Measurements from ENCODE around the gene CELSR3. TPM values are rescaled to one million over a fixed set of nuclear protein-coding genes. Genes with fewer than 3 reads are reported as not detected.

Gene CELSR3
- total RNA-seq, 1 donor from 2014 or later, result 1.2 TPM

GRCh38 chr3:48594417-48595049, 68.2 kb downstream of the CELSR3 start:
- Histone ChIP-seq H3K27ac (no peak overlapping the region), H3K4me1 (peaks cover 3% of the 10 kb centered on the region), H3K36me3 (peaks cover 15% of the 10 kb centered on the region), H3K9me3 (no peaks in the 10 kb centered on the region), H3K27me3 (peaks cover 13% of the 10 kb centered on the region), H3K4me3 (no peak overlapping the region)
- ATAC-seq, result no peak
- intact Hi-C loops (cut with DNase I), result no loop called here
- no peak for DNase-seq
- TF ChIP-seq, protein P1, sequence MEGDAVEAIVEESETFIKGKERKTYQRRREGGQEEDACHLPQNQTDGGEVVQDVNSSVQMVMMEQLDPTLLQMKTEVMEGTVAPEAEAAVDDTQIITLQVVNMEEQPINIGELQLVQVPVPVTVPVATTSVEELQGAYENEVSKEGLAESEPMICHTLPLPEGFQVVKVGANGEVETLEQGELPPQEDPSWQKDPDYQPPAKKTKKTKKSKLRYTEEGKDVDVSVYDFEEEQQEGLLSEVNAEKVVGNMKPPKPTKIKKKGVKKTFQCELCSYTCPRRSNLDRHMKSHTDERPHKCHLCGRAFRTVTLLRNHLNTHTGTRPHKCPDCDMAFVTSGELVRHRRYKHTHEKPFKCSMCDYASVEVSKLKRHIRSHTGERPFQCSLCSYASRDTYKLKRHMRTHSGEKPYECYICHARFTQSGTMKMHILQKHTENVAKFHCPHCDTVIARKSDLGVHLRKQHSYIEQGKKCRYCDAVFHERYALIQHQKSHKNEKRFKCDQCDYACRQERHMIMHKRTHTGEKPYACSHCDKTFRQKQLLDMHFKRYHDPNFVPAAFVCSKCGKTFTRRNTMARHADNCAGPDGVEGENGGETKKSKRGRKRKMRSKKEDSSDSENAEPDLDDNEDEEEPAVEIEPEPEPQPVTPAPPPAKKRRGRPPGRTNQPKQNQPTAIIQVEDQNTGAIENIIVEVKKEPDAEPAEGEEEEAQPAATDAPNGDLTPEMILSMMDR (IDR thresholded peaks at IDR 0.05), result no peak

GRCh38 chr3:48593337-48593736, 69.3 kb downstream of the CELSR3 start:
- Histone ChIP-seq H3K9me3 (no peaks in the 10 kb centered on the region), H3K27ac (no peak overlapping the region), H3K27me3 (peaks cover 13% of the 10 kb centered on the region), H3K4me3 (no peak overlapping the region), H3K36me3 (peaks cover 3% of the 10 kb centered on the region), H3K4me1 (peaks cover 3% of the 10 kb centered on the region)
- intact Hi-C loops (cut with DNase I), result no loop called here
- no peak for DNase-seq
- ATAC-seq, result no peak
- TF ChIP-seq, protein P1 (IDR thresholded peaks at IDR 0.05), result no peak

- Histone ChIP-seq H3K9me3 (no peaks in the 10 kb centered on the region), H3K4me1 (peaks cover 3% of the 10 kb centered on the region), H3K27ac (no peak overlapping the region), H3K36me3 (no peaks in the 10 kb centered on the region), H3K4me3 (no peak overlapping the region), H3K27me3 (peaks cover 13% of the 10 kb centered on the region)
- DNase-seq (no peak), ATAC-seq (no peak)
- TF ChIP-seq, protein P1 (IDR thresholded peaks at IDR 0.05), result no peak
- intact Hi-C loops (cut with DNase I), result no loop called here
Observed at GRCh38 chr3:48592519-48593087, 70.1 kb downstream of the CELSR3 start.

GRCh38 chr3:48591886-48592518, 70.7 kb downstream of the CELSR3 start:
- Histone ChIP-seq H3K36me3 (no peaks in the 10 kb centered on the region), H3K4me1 (peaks cover 3% of the 10 kb centered on the region), H3K4me3 (no peak overlapping the region), H3K9me3 (no peaks in the 10 kb centered on the region), H3K27ac (no peak overlapping the region), H3K27me3 (peaks cover 13% of the 10 kb centered on the region)
- TF ChIP-seq, protein P1 (IDR thresholded peaks at IDR 0.05), result no peak
- intact Hi-C loops (cut with DNase I), result no loop called here
- no peak for ATAC-seq
- DNase-seq, result no peak

GRCh38 chr3:48591436-48591835, 71.2 kb downstream of the CELSR3 start:
- Histone ChIP-seq H3K4me3 (no peak overlapping the region), H3K9me3 (no peaks in the 10 kb centered on the region), H3K4me1 (peaks cover 3% of the 10 kb centered on the region), H3K36me3 (no peaks in the 10 kb centered on the region), H3K27me3 (peaks cover 13% of the 10 kb centered on the region), H3K27ac (no peak overlapping the region)
- ATAC-seq (no peak), DNase-seq (no peak)
- intact Hi-C loops (cut with DNase I), result no loop called here
- TF ChIP-seq, protein P1 (IDR thresholded peaks at IDR 0.05), result no peak
